ENCODE results near the gene MYADM.
"Not testable (repeated sequence)": the region's sequence is repeated elsewhere in the genome, so short reads cannot be mapped to it uniquely, and the experiment has no call there.

Gene MYADM

DNA sequence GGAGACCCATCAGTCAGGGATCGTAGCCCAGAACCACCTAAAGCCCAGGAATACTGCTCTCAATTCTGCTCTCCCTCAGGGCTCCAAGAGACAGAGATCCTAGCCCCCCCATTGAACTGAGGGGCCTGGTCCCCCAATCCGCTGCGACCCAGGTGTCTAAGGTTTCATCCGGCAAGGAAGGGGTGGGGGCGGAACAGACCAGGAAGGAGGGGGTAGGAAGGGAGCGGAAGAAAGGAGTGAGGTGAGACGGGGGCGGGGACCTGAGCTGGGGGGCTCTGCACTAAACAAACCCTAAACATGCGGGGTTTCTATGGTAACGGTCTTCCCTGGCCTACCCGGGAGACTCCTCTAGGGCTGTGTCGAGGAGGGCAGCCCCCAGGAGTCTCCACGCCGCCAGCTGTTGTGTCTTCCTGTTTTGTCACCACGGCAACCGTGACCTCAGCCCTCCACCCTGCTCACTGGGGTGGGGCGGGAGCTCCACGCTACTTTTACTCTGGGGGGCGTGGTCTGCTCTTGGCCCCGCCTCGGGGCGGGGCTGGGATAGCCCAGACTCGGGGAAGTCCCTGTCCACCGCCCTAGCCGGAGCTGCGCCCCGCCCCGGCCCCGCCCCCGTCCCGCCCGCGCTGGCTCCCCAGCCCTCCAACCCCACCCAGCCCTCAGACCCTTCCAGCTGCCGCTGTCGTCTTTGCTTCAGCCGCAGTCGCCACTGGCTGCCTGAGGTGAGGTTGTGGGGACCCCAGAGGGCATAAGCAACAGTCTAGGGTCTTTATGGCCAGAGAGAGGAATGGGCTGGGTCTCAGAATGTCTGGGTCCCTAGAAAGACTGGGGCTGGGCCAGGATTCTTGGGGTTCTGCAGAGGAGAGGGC is at the start of gene MYADM:
TSS of gene MYADM (plus strand) at position 659 of the 866 bp plus-strand sequence. CDS start 5,647 bp downstream, outside the sequence.
- in situ Hi-C loops (cut with MboI; ENCODE audit: low sequenced_read_pairs): no loop called here

DNA sequence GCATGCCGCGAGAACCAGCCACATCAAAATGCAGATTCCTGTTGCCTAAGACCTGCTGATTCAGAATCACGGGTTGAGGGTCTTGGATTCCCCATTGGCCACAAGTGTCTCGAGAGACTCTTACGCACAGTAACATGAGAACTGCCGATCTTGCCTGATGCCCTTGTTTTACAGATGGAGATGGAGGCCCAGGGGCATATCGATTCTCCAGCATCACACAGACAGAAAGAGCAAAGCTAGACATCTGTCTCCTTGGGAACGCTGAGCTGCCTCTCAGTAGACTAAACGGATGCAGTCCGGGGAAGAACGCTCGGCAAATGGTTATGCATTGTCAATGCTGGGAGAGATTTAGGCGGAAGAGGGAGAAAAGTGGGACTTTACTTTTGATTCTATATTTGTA is 48.9 kb upstream of the MYADM start:
- in situ Hi-C loops (cut with MboI; ENCODE audit: low sequenced_read_pairs): no loop called here

DNA sequence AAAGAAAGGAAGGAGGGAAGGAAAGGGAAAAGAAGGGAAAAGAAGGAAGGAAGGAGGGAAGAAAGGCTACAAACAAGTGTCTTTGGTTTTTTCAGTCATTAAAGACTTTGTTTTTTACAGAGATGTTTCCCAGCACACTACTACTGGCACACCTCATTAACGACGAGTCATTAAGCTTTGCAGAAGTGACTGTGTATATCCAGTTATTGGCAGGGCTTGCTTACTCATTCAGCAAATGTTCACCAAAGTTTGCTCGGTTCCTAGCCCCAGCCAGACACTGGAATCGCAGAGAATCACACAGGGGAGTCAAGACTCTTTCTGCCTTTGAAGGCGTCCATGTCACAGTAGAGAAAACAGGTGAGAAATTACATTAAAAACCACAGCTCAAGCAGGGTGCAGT is 47.8 kb upstream of the MYADM start:
- in situ Hi-C loops (cut with MboI; ENCODE audit: low sequenced_read_pairs): no loop called here

DNA sequence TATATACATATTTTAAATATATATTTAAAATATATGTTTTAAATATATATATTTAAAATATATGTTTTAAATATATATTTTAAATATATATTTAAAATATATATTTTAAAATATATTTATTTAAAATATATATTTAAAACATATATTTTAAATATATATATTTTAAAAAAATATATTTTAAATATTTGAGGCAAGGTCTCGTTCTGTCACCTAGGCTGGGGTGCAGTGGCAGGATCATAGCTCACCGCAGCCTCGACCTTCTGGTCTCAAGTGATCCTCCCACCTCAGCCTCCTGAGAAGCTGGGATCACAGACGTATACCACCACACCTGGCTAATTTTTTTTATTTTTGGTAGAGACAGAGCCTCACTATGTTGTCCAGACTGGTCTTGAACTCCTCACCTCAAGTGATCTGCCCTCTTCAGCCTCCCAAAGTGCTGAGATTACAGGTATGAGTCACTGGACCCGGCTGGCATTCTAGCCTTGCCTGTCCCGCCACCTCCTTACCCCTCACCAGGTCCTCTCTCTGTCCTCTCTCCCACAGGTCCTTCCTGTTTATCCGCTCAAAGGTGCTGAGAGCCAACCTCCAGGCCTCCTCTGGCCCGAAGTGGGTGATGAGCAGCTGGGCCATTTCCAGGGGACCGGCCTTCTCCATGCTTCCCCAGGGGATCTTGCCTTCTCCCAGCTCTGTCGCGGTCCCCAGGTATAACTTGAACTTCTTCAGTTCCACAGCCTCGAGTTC is 44.1 kb upstream of the MYADM start:
- in situ Hi-C loops (cut with MboI; ENCODE audit: low sequenced_read_pairs): no loop called here

DNA sequence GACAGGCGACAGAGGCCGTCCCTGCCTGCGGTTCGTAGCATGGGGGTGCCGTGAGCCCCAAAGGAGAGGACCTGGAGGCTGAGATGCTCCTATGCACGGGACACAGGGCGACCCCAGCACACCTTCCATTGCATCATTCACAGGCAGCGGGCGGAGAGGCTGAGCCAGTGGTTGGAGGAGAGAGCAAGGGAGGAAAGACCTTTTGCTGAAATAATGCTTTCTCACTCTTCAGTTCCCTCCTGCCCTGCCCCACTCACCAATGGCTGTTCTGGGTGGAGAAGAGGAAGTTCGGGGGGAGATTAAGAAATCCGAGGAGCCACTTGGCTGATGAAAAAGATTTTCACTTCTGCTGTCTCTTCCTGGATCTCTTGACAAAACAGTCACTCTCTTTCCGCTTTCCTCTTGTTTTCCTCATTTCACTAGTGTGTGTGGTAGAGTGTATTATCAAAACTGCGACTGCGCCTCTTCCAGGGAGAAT is 43.5 kb upstream of the MYADM start, which contains the start of gene NLRP12:
TSS of gene NLRP12 (minus strand) at position 181 of the 478 bp plus-strand sequence. CDS start at position 41, 140 bp downstream.
- in situ Hi-C loops (cut with MboI; ENCODE audit: low sequenced_read_pairs): no loop called here

DNA sequence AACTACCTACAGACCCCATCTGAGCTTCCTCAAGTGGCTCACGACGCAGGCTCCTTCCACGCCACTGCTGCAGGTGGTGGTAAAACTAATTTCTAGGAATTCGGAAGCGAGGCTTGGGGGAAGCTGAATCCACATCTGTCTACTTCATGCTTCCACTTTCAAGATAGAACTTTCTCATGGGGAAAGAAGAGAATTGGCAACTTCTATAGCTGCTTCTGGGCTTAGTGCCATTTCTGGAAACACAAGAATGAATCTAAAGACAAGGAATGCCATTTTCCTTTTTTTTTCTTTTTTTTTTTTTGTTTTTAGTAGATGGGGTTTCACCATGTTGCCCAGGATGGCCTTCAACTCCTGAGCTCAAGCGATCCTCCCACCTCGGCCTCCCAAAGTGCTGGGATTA is 40.8 kb upstream of the MYADM start:
- in situ Hi-C loops (cut with MboI; ENCODE audit: low sequenced_read_pairs): no loop called here

GRCh38 chr19:53828531-53828930 is 39.2 kb upstream of the MYADM start:
- in situ Hi-C loops (cut with MboI; ENCODE audit: low sequenced_read_pairs): no loop called here

- in situ Hi-C loops (cut with MboI; ENCODE audit: low sequenced_read_pairs): not testable (repeated sequence)
These were observed 34.8 kb upstream of the MYADM start for GRCh38 chr19:53832861-53833260.

GRCh38 chr19:53838446-53838845 is 29.2 kb upstream of the MYADM start:
- in situ Hi-C loops (cut with MboI; ENCODE audit: low sequenced_read_pairs): not testable (repeated sequence)

GRCh38 chr19:53840241-53840640 is 27.4 kb upstream of the MYADM start:
- in situ Hi-C loops (cut with MboI; ENCODE audit: low sequenced_read_pairs): not testable (repeated sequence)

- in situ Hi-C loops (cut with MboI; ENCODE audit: low sequenced_read_pairs): not testable (repeated sequence)
These were observed 26.8 kb upstream of the MYADM start for GRCh38 chr19:53840914-53841313.

- in situ Hi-C loops (cut with MboI; ENCODE audit: low sequenced_read_pairs): no loop called here
These were observed 22.8 kb upstream of the MYADM start for GRCh38 chr19:53844849-53845246.

GRCh38 chr19:53847555-53847954 is 20.1 kb upstream of the MYADM start:
- in situ Hi-C loops (cut with MboI; ENCODE audit: low sequenced_read_pairs): no loop called here

GRCh38 chr19:53849237-53849676 is 18.4 kb upstream of the MYADM start:
- in situ Hi-C loops (cut with MboI; ENCODE audit: low sequenced_read_pairs): no loop called here

- in situ Hi-C loops (cut with MboI; ENCODE audit: low sequenced_read_pairs): no loop called here
These were observed 14.0 kb upstream of the MYADM start for GRCh38 chr19:53853707-53854106.

GRCh38 chr19:53864308-53864836 is 3.3 kb upstream of the MYADM start:
- in situ Hi-C loops (cut with MboI; ENCODE audit: low sequenced_read_pairs): no loop called here

- in situ Hi-C loops (cut with MboI; ENCODE audit: low sequenced_read_pairs): no loop called here
These were observed 2.2 kb upstream of the MYADM start for GRCh38 chr19:53865523-53865917.

DNA sequence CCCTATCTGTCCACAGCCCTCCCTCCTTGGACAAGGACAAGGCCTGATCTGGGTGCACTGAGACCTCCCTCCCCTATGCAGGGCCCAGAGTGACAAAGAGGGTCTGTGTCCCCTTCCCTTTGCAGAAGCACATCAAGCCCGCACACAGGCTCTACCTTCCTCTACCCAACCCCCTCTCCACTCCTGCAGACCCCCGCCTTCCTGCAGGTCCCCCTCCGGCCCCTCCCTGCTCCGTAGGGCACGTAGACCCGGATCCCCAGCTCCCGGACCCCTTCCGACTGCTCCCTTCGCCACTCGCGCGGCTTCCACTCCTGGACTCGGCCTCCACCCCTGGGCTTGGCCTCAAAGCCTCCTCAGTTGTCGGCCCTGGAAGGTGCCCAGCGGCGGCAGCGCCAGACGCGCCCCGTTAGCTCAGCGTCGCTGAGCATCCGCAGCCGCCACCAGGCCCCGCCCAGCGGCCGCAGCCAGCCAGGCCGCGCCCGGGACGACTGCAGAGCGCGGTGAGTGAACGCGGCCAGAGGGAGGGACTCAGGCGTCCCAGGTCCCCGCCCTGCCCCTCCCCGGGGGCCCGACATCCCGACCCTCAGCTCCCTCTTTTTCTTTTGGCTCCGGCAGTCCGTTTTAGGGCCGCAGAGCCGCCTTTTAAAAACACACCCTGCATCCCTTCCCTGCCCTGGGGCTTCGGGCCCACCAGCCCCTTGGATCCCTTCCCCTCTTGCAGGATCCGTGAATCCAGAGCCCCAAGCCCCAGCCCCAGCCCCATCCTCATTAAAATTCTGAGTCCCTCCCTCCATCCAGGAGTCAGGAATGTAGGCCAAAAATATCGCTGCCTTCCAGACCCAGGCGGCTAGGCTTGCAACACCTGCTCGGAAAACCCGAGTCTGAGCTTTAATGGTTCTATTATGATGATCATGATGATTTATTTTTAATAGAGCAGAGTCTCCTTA is 1.5 kb upstream of the MYADM start:
- in situ Hi-C loops (cut with MboI; ENCODE audit: low sequenced_read_pairs): no loop called here

DNA sequence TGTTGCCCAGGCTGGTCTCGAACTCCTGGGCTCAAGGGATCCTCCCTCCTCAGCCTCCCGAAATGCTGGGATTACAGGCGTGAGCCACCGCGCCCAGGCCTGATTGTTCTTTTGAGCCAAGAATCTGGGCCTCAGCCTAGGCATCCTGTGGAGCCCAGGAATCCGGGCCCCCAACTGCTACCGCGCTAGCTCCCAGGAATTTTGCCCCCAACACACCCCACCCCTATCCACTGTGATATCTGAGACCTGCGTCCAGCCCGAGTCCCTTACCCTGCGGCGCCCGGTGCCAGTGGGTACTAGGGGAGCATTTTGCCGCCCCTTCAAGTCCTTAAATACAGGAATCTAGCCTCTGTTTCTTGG is 838 bp upstream of the MYADM start:
- in situ Hi-C loops (cut with MboI; ENCODE audit: low sequenced_read_pairs): no loop called here

DNA sequence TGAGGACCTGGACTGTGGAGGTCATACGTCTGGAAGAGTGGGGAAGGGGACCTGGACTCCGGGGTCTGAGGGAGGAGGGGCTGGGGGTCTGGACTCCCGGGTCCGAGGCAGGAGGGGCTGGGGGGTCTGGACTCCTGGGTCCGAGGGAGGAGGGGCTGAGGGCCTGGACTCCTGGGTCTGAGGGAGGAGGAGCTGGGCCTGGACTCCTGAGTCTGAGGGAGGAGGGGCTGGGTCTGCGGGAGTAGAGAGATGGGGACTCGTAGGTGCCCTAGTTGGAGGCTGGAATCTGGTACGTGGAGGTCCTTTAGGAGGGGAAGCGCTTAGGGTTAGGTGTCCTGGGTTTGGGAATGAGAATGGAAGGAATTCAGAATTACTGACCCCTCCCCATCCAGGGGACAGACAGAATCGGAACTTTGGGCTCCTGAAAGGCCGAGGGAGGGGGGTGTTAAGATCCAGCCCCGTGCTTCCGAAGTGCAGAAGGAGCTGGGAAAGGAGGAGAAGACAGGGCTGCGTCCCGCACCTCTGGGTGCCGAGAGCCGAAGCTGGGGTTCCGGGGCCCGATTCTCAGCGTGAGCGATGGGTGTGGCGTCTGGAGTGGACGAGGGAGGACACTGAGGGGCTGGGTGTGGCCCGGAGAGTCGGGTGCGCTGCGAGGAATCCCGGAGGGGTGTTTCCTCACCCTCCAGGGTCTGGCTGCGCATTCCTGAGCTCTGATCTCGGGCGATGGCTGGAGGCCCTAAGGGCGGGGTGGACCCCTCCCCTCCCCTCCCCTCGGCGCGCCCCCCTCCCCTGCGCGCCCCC is 608 bp downstream of the MYADM start:
- in situ Hi-C loops (cut with MboI; ENCODE audit: low sequenced_read_pairs): no loop called here

Measured in hTERT RPE-1 (cell line).